Thoracic aorta (tissue), 2 donors: ENCODE measurements around the gene ADAMTS6. TPM values are rescaled to one million over a fixed set of nuclear protein-coding genes. Genes with fewer than 3 reads are reported as not detected.

ENCODE experiments used
- ATAC-seq: fragments of 150-250 bp; one replicate; pipeline ENCODE4 v1.8.0; 2017; ENCODE audit warnings: low read depth; ENCODE audit not compliant: insufficient number of reproducible peaks, low FRiP score
- DNase-seq: peaks from one replicate; pipeline ENCODE4 v3.0.0-alpha.2; 2020; ENCODE audit warnings: low spot score
- H3K27ac ChIP-seq, 2 donors: fragments of 200-600 bp; sonication (generic); 1 replicate in 1 of 2; 2 replicates in 1 of 2; pipeline ENCODE4 v1.5.1; 2016; ENCODE audit warnings: mild to moderate bottlenecking in 2 of 2, moderate library complexity in 2 of 2
- H3K27me3 ChIP-seq: fragments of 200-600 bp; sonication (generic); replicated peaks from 2 replicates; pipeline ENCODE4 v1.6.0; 2016; ENCODE audit warnings: mild to moderate bottlenecking; ENCODE audit not compliant: insufficient read depth
- H3K36me3 ChIP-seq: fragments of 200-600 bp; sonication (generic); one replicate; pipeline ENCODE4 v1.5.1; 2016
- H3K4me1 ChIP-seq, 2 donors: fragments of 200-600 bp; sonication (generic); 1 replicate in 1 of 2; 2 replicates in 1 of 2; pipeline versions ENCODE4 v1.5.1 to v1.6.0; 2016; ENCODE audit warnings: low read depth in 2 of 2, mild to moderate bottlenecking in 1 of 2; ENCODE audit not compliant: control insufficient read depth in 1 of 2
- H3K4me3 ChIP-seq: fragments of 200-600 bp; sonication (generic); 2 replicates; pipeline ENCODE4 v1.5.1; 2016; ENCODE audit warnings: mild to moderate bottlenecking
- H3K9me3 ChIP-seq: fragments of 200-600 bp; sonication (generic); 2 replicates; pipeline ENCODE4 v1.5.1; 2016
- CTCF ChIP-seq: fragments of 200-600 bp; sonication (generic); IDR thresholded peaks from one replicate; pipeline ENCODE4 v1.5.1; 2019; ENCODE audit warnings: antibody characterized with exemption
- total RNA-seq, 2 donors: library from RNA; depleted of rRNA; stranded (reverse); fragments of >200 nt; gene quantifications; one replicate each; pipeline versions ENCODE4 v1.1.0 to v1.2.3, GENCODE V29; 2016

ADAMTS6 gene
- total RNA-seq, 2 donors from 2014 or later = 4.9 to 11.8 TPM

GRCh38 chr5:65338606-65339151 lies 143.0 kb downstream of the ADAMTS6 start:
- H3K4me3 ChIP-seq = no peak overlapping the region
- DNase-seq (no peak), ATAC-seq (no peak)
- no peaks in the 10 kb centered on the region for H3K4me1 ChIP-seq
- no peak for TF ChIP-seq CTCF
- H3K36me3 ChIP-seq = no peaks in the 10 kb centered on the region
- peaks cover 19% of the 10 kb centered on the region for H3K9me3 ChIP-seq
- no peak overlapping the region for H3K27ac ChIP-seq
- no peaks in the 10 kb centered on the region for H3K27me3 ChIP-seq

GRCh38 chr5:65334077-65334476 lies 147.6 kb downstream of the ADAMTS6 start:
- Histone ChIP-seq H3K36me3 (no peaks in the 10 kb centered on the region), H3K9me3 (peaks cover 3% of the 10 kb centered on the region), H3K4me1 (peaks cover 6 to 10% of the 10 kb centered on the region in 2 donors), H3K27ac (no peak overlapping the region), H3K4me3 (no peak overlapping the region), H3K27me3 (no peaks in the 10 kb centered on the region)
- ATAC-seq = no peak
- no peak for DNase-seq
- TF ChIP-seq CTCF = no peak

- ATAC-seq (no peak), DNase-seq (no peak)
- Histone ChIP-seq H3K9me3 (no peaks in the 10 kb centered on the region), H3K4me3 (no peak overlapping the region), H3K4me1 (peaks cover 8 to 22% of the 10 kb centered on the region in 2 donors), H3K27me3 (no peaks in the 10 kb centered on the region), H3K36me3 (no peaks in the 10 kb centered on the region), H3K27ac (no peak overlapping the region)
- TF ChIP-seq CTCF = no peak
Measured at GRCh38 chr5:65332591-65332990, 149.1 kb downstream of the ADAMTS6 start.

GRCh38 chr5:65329266-65329665 lies 152.5 kb downstream of the ADAMTS6 start:
- no peak overlapping the region for H3K27ac ChIP-seq
- no peak overlapping the region for H3K4me3 ChIP-seq
- ATAC-seq = no peak
- no peak for DNase-seq
- no peaks in the 10 kb centered on the region for H3K27me3 ChIP-seq
- no peak for TF ChIP-seq CTCF
- no peaks in the 10 kb centered on the region for H3K36me3 ChIP-seq
- no peaks in the 10 kb centered on the region for H3K9me3 ChIP-seq
- H3K4me1 ChIP-seq = peaks cover 8 to 30% of the 10 kb centered on the region in 2 donors

- Histone ChIP-seq H3K4me3 (no peak overlapping the region), H3K9me3 (no peaks in the 10 kb centered on the region), H3K36me3 (no peaks in the 10 kb centered on the region), H3K27ac (no peak overlapping the region), H3K4me1 (peaks cover 8 to 30% of the 10 kb centered on the region in 2 donors), H3K27me3 (no peaks in the 10 kb centered on the region)
- DNase-seq (no peak), ATAC-seq (no peak)
- TF ChIP-seq CTCF = no peak
Measured at GRCh38 chr5:65327582-65327981, 154.1 kb downstream of the ADAMTS6 start.
